SK-N-MC (cell line): ENCODE data around the gene CAVIN2.

ENCODE experiments used
- EZH2 ChIP-seq: fragments of 200-600 bp; sonication (generic); IDR thresholded peaks from one replicate; pipeline ENCODE4 v1.6.1; 2017; ENCODE audit warnings: antibody characterized with exemption
- FOXP2 ChIP-seq: optimal IDR thresholded peaks from 2 replicates; pipeline ENCODE3; 2011; ENCODE audit warnings: mild to moderate bottlenecking, moderate library complexity; ENCODE audit not compliant: insufficient read depth; ENCODE audit errors: extremely low read length, control extremely low read depth
- POLR2AphosphoS5 ChIP-seq: IDR thresholded peaks from 2 replicates; pipeline ENCODE4 v1.6.1; 2012; ENCODE audit warnings: mild to moderate bottlenecking, low read depth, low read length, borderline replicate concordance

- no peak for TF ChIP-seq EZH2
- no peak for TF ChIP-seq POLR2AphosphoS5
- TF ChIP-seq FOXP2 = no peak
These were observed 8.5 kb upstream of the CAVIN2 start for GRCh38 chr2:191855382-191855781.
